GM12892 (cell line): ENCODE data around the gene EGFLAM.
"Not testable (repeated sequence)": the region's sequence is repeated elsewhere in the genome, so short reads cannot be mapped to it uniquely, and the experiment has no call there.

Experiments
- DNase-seq: peaks from one replicate; pipeline ENCODE4 v3.0.0; 2011; ENCODE audit not compliant: insufficient read length
- FAIRE-seq: peaks from 2 replicates; lab custom pipeline; 2011; peaks lifted over from hg19 to GRCh38; lab: Jason Lieb, UNC
- POLR2A ChIP-seq: IDR thresholded peaks from 2 replicates; pipeline ENCODE4 v1.6.1; 2011; ENCODE audit warnings: low read depth, low read length, control low read depth
- POLR2AphosphoS5 ChIP-seq: IDR thresholded peaks from 2 replicates; pipeline ENCODE4 v1.6.1; 2011; ENCODE audit warnings: low read depth, low read length, control low read depth
- TAF1 ChIP-seq: IDR thresholded peaks from 2 replicates; pipeline ENCODE4 v1.6.1; 2011; ENCODE audit warnings: low read depth, mild to moderate bottlenecking, control low read depth, low read length, borderline replicate concordance

EGFLAM gene

DNA sequence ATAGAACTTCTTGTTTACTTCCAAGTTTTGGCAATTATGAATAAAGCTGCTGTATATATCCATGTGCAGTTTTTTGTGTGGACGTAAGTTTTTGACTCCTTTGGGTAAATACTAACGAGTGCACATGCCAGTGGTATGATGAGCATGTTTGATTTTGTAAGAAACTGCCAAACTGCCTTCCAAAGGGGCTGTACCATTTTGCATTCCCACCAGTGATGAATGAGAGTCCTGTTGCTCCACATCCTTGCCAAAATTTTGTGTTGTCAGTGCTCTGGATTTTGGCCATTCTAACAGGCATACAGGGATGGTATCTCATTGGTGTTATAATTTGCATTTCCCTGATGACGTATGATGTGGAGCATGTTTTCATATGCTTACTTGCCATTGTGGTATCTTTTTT is 73.5 kb downstream of the EGFLAM start:
- no peak for FAIRE-seq
- no peak for TF ChIP-seq POLR2A
- no peak for TF ChIP-seq TAF1
- no peak for TF ChIP-seq POLR2AphosphoS5
- DNase-seq, result no peak

DNA sequence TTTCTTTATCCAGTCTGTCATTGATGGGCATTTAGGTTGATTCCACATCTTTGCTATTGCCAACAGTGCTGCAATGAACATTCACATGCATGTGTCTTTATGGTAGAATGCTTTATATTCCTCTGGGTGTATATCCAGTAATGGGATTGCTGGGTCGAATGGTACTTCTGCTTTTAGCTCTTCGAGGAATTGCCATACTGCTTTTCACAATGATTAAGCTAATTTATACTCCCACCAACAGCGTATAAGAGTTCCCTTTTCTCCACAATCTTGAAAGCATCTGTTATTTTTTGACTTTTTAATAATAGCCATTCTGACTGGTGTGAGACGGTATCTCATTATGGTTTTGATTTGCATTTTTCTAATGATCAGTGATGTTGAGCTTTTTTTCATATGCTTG is 74.8 kb downstream of the EGFLAM start:
- not testable (repeated sequence) for FAIRE-seq

DNA sequence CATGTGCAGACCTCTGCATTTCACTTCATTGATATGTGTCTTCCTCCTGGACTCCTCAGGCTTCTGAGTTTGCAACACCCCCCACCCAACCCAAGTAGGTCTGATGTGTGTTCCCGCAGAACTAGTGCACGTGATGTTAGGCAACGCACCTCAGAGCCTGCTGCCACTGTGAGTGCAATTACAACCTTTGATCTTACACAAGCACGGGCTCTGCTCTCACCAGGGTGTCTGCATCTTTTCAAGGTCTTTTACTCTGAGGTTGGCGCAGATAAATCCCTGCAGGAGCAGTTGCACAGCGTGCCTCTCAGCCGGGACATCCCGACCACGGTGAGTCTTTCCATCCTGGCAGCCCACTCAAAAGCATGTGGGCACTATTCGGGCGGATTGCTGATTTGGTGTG is 80.1 kb downstream of the EGFLAM start:
- DNase-seq (no peak), FAIRE-seq (no peak)
- TF ChIP-seq POLR2AphosphoS5 (no peak), TAF1 (no peak), POLR2A (no peak)

More for the DNA sequence above, 74.8 kb downstream of the EGFLAM start:
- not testable (repeated sequence) for DNase-seq

DNA sequence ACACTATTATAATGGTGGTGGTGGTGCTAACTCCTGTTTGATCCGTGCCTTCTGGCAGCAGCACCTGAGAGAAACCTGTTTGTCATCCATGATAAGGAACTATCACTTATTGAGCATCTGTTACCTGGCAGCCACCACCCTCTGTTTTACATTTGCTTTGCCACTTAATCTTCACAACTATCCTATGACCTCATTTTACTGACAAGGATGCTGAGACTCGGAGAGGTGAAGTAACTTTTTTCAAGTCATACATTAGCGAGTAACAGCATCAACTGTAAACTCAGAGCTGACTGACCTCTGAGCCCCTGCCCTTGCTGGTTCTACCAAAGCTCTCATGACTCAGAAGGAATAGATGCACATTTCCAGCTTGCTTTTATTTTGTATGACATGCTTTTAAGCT is 81.1 kb downstream of the EGFLAM start:
- DNase-seq (no peak), FAIRE-seq (no peak)
- no peak for TF ChIP-seq TAF1
- no peak for TF ChIP-seq POLR2AphosphoS5
- no peak for TF ChIP-seq POLR2A

DNA sequence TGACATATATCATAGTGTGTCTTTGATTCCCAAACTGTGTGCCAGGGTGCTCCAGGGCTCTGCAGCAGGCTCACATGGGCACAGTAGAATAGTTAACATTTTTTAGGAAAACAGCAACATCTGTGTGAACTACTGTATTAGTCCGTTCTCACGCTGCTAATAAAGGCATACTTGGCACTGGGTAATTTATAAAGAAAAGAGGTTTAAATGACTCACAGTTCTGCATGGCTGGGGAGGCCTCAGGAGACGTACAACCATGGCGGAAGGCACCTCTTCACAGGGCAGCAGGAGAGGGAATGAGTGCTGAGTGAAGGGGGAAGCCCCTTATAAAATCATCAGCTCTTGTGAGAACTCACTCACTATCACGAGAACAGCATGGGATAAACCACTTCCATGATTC is 82.7 kb downstream of the EGFLAM start:
- no peak for DNase-seq
- no peak for FAIRE-seq
- TF ChIP-seq POLR2A (no peak), TAF1 (no peak), POLR2AphosphoS5 (no peak)

DNA sequence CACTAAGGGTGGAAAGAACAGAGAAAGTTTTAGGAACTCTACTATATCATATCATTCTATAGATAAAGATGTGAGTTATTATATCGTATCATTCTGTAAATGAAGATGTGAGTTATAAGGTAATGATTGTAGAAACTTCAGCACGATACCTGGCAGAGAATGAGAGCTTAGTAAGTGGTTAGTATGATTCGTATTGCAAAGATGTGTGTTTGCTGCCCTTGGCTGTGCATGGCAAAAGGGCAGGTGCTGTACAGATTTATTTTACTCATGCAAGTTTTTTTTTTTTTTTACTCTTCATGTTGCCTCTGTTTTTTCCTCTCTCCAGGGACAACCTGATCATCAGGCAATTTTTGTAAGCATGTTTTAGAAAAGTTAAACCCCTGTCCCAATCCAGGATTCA is 83.3 kb downstream of the EGFLAM start:
- TF ChIP-seq TAF1 (no peak), POLR2A (no peak), POLR2AphosphoS5 (no peak)
- DNase-seq (no peak), FAIRE-seq (no peak)

DNA sequence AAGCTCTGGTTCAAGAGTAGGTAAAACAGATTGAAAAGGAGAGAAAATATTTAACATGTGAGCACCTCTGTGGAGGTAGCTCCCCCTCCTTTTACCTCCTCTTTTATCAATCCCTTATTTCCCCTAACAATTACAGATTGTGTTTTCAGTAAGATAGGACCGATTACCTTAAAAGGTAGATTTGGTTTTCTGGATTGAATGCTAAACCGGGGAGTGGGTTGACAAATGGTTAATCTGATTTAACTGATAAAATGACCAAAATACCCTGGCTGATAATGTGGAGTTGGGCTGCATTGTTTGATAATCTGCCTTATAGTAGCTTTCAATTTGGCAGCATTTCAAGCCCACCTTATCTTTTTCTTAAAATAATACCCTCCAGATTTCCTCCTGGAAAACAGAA is 83.9 kb downstream of the EGFLAM start:
- no peak for TF ChIP-seq TAF1
- no peak for TF ChIP-seq POLR2A
- no peak for TF ChIP-seq POLR2AphosphoS5
- FAIRE-seq (no peak), DNase-seq (no peak)

DNA sequence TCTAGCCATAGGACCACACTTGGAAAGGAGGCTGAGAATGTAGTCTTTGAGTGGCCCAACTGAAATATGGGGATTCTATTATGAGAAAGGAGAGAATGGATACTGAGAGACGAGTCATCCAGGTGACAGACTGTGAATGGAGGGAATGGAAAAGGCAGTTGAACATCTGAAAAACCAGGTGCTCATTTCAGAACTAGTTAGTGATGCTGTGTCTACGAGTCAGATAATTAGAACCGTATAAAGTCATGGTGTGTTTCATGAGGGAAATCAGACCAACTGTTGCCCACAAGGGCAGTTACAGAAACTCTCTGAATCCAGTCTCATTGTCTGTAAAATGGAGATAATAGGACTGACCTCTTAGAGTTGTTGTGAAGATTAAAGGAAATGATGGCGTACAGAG is 86.5 kb downstream of the EGFLAM start:
- no peak for TF ChIP-seq TAF1
- no peak for TF ChIP-seq POLR2A
- no peak for TF ChIP-seq POLR2AphosphoS5
- no peak for DNase-seq
- no peak for FAIRE-seq

DNA sequence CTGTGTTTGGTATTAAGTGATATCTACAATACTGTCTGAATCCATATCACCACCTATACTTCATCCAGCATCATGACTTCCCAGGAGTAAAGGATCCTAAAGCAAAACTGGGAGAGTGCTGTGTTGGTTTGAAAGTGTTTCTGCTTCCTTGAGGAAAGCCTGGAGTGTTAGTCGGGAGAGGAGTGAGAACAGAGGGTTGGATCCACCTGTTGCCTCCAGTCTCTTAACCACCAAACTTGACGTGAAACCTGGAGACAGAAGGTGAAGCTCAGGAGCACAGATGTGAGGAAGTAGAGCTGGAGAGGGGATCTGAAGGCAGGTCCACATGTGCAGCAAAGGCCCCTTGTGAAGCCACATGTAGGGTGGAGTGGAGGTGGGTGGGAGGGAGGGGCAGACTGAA is 88.2 kb downstream of the EGFLAM start:
- TF ChIP-seq TAF1, result no peak
- no peak for TF ChIP-seq POLR2A
- no peak for TF ChIP-seq POLR2AphosphoS5
- no peak for DNase-seq
- FAIRE-seq, result no peak

DNA sequence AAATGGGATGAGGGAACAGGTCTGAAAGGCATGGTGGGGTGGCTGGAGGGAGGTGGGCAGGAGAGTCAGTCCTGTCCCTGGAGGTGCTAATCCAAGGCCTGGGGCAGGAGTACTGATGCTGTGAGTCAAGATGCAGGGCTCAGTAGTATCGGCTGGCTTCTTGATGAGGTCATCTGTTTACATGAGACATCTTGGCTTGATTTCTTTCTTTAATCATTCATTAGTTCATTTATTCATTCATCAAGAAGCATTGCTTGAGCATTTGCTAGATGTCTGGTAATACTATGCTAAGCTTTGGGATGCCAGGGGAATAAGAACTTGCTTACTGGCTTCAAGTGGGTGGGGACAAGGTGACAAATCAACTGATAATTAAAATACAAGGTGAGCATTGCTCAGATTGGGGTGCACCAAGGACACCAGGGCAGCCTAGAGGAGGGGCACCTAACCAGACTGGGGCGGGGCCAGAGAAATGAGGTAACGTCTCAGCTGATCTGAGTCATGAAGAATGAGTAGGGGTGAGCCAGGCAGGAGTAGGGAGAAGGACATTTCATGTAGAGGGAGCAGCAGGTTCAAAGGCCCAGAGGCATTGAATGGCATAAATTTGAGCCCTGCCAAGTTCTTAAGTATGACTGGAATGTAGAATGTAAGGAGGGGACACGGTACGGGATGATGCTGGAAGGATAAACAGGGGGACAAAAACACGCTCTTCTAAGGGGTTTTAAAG is 88.8 kb downstream of the EGFLAM start:
- FAIRE-seq, result no peak
- no peak for DNase-seq
- TF ChIP-seq POLR2AphosphoS5, result no peak
- TF ChIP-seq POLR2A, result no peak
- TF ChIP-seq TAF1, result no peak

DNA sequence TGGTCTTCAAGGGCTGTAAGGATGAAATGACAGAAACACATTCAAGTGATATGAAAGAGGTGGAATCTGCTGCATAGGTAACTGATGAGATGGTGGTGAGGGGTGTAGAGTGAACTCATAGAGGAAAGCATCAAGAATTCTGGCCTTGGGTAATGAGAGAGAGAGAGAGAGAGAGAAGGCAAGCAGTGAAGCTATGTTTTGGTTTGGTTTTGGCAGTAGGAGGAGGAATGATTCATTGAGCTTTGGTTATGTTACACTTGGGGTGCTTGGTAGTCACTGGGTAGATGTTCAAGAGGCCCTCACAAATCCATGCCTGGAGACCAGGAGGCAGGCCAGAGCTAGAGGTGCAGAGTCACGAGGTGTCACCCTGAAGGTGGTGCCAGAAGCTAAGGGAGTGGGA is 89.5 kb downstream of the EGFLAM start:
- no peak for DNase-seq
- TF ChIP-seq POLR2A, result no peak
- no peak for TF ChIP-seq POLR2AphosphoS5
- no peak for TF ChIP-seq TAF1
- no peak for FAIRE-seq

DNA sequence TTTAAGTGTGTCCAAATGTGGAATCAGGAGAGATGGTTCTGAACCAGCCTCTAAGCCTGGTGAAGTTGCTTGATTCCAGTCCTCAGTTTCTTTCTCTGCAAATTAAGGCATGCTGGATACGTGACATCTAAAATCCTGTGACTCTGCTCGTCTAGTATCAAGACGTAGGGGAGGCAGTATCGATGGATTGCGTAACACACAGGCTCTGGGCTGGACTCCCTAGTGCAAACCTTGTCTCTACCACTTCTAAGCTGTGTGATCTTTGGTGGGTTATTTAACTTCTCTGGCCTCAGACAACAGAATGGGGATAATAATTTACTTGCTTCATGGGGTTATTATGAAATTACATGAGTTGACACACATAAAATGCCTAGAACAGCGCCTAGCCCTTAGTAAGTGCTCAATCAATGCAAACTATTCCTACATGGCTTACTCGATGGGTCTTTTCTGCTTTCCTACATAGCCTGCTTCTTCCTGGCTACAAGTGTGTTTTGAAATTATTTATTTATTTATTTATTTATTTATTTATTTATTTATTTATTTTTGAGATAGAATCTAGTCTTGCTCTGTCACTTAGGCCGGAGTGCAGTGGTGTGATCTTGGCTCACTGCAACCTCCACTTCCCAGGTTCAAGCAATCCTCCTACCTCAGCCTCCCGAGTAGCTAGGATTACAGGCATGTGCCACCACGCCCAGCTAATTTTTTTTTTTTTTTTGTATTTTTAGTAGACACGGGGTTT is 102.1 kb downstream of the EGFLAM start:
- FAIRE-seq (no peak), DNase-seq (no peak)
- no peak for TF ChIP-seq POLR2AphosphoS5
- no peak for TF ChIP-seq TAF1
- no peak for TF ChIP-seq POLR2A
